Rectal smooth muscle tissue (tissue), 1 donor: ENCODE results near the gene EIF4E1B.

Source experiments
- H3K27ac ChIP-seq: one replicate; pipeline ENCODE4 v1.7.0; 2013; ENCODE audit warnings: low read depth, low read length, inconsistent platforms
- H3K27me3 ChIP-seq: one replicate; pipeline ENCODE4 v1.7.0; 2013; ENCODE audit warnings: low read length; ENCODE audit not compliant: control insufficient read depth, insufficient read depth
- H3K36me3 ChIP-seq: one replicate; pipeline ENCODE4 v1.7.0; 2013; ENCODE audit warnings: low read length; ENCODE audit not compliant: control insufficient read depth, insufficient read depth
- H3K4me1 ChIP-seq: one replicate; pipeline ENCODE4 v1.7.0; 2013; ENCODE audit warnings: low read length; ENCODE audit not compliant: control insufficient read depth, insufficient read depth
- H3K4me3 ChIP-seq: one replicate; pipeline ENCODE4 v1.7.0; 2013; ENCODE audit warnings: low read length
- H3K9ac ChIP-seq: one replicate; pipeline ENCODE4 v1.7.0; 2013; ENCODE audit warnings: low read length

Gene EIF4E1B

GRCh38 chr5:176647030-176647842 is 16.8 kb downstream of the EIF4E1B start, which contains the start of gene TSPAN17:
TSS of gene TSPAN17 (plus strand) at chr5:176647484. CDS start at chr5:176647616, 132 bp downstream.
- Histone ChIP-seq H3K4me3 (peak within 1 kb of the TSS; percentile 85), H3K36me3 (no peaks in the 10 kb centered on the region), H3K27ac (peak within 1 kb of the TSS; percentile 77), H3K27me3 (no peaks in the 10 kb centered on the region), H3K9ac (peak within 1 kb of the TSS; percentile 68), H3K4me1 (peaks cover 6% of the 10 kb centered on the region)

DNA sequence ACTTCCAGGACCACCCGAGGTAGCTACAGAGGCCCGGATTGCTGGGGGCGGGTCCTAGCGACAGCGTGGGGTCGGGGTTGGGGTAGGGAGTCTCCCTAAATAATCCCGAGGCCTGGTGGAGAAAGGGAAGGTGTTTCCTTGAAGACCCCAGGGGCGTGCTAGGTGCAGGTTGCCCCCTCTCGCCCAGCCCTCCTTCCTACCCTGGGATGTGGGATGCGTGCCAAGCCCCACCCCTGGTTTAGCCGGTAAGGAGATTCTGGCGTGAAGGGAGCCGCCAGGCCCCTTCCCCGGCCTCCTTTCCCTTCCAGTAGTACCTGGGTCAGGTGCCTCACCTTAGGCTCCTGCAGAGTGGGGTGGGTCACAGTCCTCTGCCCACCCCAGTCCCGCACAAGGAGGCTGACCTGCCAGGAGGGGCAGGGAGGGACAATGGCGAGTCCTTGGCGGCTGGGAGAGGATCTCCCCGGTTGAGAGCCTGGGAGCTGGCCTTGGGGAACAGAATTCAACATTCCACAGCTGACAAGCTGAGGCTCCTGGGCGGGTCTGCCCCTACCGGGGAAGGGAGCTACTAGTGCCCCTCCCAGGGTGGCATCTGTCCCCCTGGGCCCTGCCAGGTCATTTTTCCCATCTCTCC is 17.5 kb downstream of the EIF4E1B start:
- no peaks in the 10 kb centered on the region for H3K27me3 ChIP-seq
- peak overlapping the region; percentile 64 for H3K27ac ChIP-seq
- peak overlapping the region; percentile 68 for H3K9ac ChIP-seq
- H3K36me3 ChIP-seq, result peaks cover under 1% of the 10 kb centered on the region
- peak overlapping the region; percentile 85 for H3K4me3 ChIP-seq
- peaks cover 6% of the 10 kb centered on the region for H3K4me1 ChIP-seq

DNA sequence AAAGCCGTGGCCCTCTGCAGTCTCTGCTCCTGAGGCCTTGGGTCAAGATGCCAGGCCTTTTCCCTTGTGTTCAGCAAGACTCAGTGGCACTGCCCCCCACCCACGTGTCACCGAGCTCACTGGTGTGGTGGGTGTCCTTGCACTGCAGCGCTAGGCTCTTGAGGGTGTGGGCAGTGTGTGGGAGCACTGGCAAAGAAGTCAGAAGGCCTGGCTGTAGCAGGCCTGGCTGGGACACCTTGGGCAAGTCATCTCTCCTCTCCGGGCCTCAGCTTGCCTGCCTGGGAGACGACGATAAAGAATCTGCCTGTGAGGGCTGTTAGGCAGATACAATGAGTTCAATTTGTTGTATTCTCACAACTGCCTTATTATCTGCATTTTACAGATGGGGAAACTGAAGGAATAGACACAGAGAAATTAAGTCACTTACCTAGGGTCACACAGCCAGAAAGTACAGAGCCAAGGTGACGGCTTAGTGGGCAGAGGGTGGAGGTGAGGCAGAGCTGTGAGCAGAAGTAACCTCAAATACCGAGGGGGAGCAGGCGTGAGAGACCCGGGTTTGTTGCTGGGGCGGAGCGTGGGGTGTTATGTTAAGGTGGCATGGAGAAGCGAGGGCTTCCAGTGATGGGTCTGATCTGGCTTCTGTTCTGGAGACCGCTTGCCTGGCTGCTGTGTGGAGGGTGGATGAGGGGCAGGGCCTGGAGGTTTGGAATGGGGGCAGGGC is 18.2 kb downstream of the EIF4E1B start:
- H3K4me1 ChIP-seq, result peaks cover 6% of the 10 kb centered on the region
- H3K36me3 ChIP-seq, result peaks cover 3% of the 10 kb centered on the region
- H3K27me3 ChIP-seq, result no peaks in the 10 kb centered on the region
- no peak overlapping the region for H3K27ac ChIP-seq
- H3K9ac ChIP-seq, result no peak overlapping the region
- H3K4me3 ChIP-seq, result peak overlapping the region; percentile 85

GRCh38 chr5:176650354-176650884 is 19.9 kb downstream of the EIF4E1B start:
- peaks cover 8% of the 10 kb centered on the region for H3K36me3 ChIP-seq
- H3K9ac ChIP-seq, result no peak overlapping the region
- H3K4me1 ChIP-seq, result peaks cover 6% of the 10 kb centered on the region
- no peaks in the 10 kb centered on the region for H3K27me3 ChIP-seq
- H3K27ac ChIP-seq, result no peak overlapping the region
- no peak overlapping the region for H3K4me3 ChIP-seq

- H3K4me1 ChIP-seq, result peaks cover 6% of the 10 kb centered on the region
Observed at GRCh38 chr5:176651472-176651980, 21.1 kb downstream of the EIF4E1B start.

DNA sequence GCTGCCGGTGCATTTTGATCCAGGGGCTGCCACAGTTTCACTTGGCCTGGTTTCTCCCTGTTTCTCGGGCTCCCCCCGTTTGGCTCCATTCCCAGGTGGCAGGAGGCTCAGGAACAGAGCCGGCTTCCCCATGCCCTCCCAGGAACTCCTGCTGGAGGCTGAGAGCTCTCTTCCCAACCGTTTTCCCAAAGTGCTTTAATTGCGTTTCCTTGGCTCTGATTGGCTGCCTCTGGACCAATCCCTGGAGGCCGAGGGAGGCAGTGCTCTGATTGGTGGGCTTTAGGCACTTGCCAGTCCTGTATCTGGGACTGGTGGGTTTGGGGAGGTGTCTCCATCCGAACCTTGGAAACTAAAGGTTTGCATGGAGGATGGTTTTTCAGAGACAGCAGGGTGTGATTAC is 21.7 kb downstream of the EIF4E1B start:
- Histone ChIP-seq H3K27ac (no peak overlapping the region), H3K4me1 (peaks cover 6% of the 10 kb centered on the region), H3K36me3 (peaks cover 8% of the 10 kb centered on the region)

More at GRCh38 chr5:176651472-176651980, 21.1 kb downstream of the EIF4E1B start:
- Histone ChIP-seq H3K36me3 (peaks cover 8% of the 10 kb centered on the region), H3K27ac (no peak overlapping the region), H3K9ac (no peak overlapping the region), H3K4me3 (no peak overlapping the region), H3K27me3 (no peaks in the 10 kb centered on the region)

GRCh38 chr5:176653401-176654385 is 23.2 kb downstream of the EIF4E1B start:
- Histone ChIP-seq H3K27me3 (no peaks in the 10 kb centered on the region), H3K4me1 (no peaks in the 10 kb centered on the region), H3K36me3 (peaks cover 8% of the 10 kb centered on the region), H3K9ac (no peak overlapping the region), H3K27ac (no peak overlapping the region), H3K4me3 (no peak overlapping the region)

More for the DNA sequence above, 21.7 kb downstream of the EIF4E1B start:
- no peak overlapping the region for H3K9ac ChIP-seq
- H3K4me3 ChIP-seq, result no peak overlapping the region
- H3K27me3 ChIP-seq, result no peaks in the 10 kb centered on the region

GRCh38 chr5:176654856-176655255 is 24.4 kb downstream of the EIF4E1B start:
- H3K4me1 ChIP-seq, result no peaks in the 10 kb centered on the region
- H3K9ac ChIP-seq, result no peak overlapping the region
- H3K27me3 ChIP-seq, result no peaks in the 10 kb centered on the region
- peaks cover 8% of the 10 kb centered on the region for H3K36me3 ChIP-seq
- no peak overlapping the region for H3K4me3 ChIP-seq
- no peak overlapping the region for H3K27ac ChIP-seq

- Histone ChIP-seq H3K27ac (no peak overlapping the region), H3K27me3 (no peaks in the 10 kb centered on the region), H3K9ac (no peak overlapping the region), H3K36me3 (peaks cover 8% of the 10 kb centered on the region), H3K4me3 (no peak overlapping the region), H3K4me1 (no peaks in the 10 kb centered on the region)
Observed at GRCh38 chr5:176656467-176656990, 26.1 kb downstream of the EIF4E1B start.

DNA sequence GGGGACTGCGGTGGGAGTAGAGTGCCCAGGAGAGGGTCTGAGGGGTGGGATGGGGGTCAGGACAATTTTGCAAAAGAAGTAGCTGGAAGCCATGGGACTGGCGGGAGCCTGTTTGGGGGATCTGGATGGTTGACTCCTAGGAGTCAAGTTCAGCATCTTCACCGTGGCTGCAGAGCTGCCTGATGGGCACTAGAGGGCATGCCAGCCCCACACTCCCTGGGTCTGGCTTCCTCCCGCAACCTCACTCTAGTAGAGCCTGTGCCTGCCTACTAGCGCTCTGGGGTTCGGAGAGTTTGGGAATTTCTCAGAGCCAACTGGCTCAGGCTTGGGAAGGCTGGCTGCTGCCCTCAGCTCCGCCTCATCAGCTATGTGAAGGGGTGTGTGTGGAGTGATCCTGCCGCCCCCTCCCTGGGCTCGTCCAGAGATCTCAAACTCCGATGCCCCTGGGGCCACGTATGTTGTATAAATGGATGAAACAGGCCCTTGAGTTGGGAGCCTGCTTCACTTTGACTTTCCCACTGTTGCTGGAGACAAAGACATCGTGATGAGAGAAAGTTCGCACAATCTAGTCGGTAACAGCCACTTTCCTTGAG is 27.6 kb downstream of the EIF4E1B start:
- Histone ChIP-seq H3K4me1 (no peaks in the 10 kb centered on the region), H3K9ac (no peak overlapping the region), H3K4me3 (peak overlapping the region; percentile 47), H3K36me3 (peaks cover 6% of the 10 kb centered on the region), H3K27ac (no peak overlapping the region), H3K27me3 (no peaks in the 10 kb centered on the region)
